Keratinocyte (primary cell): ENCODE results near the gene ASCC3.

Experiments used
- EZH2 ChIP-seq: IDR thresholded peaks from one replicate; pipeline ENCODE4 v1.6.1; 2012; ENCODE audit warnings: inconsistent platforms, mild to moderate bottlenecking, low read length, moderate library complexity
- TF ChIP-seq, protein P1 (sequence below), 3 experiments: IDR thresholded peaks in 1 of 3; conservative IDR thresholded peaks in 1 of 3; optimal IDR thresholded peaks in 1 of 3; 2 replicates in 2 of 3; 3 replicates in 1 of 3; pipeline versions ENCODE3 to v1.5.1; 2011; ENCODE audit warnings: low read length in 3 of 3, mild to moderate bottlenecking in 3 of 3, moderate library complexity in 2 of 3, control low read depth in 1 of 3, inconsistent platforms in 1 of 3; ENCODE audit not compliant: insufficient read depth in 2 of 3; ENCODE audit errors: extremely low read depth in 1 of 3

DNA sequence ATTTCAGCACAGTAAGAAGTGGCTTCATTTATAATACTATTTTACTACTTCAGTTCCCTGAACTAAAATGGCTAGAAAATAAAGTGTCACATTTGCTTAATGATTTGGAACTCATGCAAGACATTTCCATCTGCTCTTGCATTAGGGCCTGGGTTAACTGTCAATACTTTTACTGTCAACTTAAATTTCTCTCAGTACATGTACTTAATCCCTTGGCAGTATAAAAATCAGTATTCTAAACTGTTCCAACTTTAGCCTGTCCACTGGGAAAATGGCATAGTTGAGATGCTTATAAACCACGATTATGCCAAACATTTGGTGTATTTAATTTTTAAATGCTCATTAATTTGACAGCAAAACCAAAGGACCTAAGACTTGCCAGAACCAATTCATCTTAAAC is 154.5 kb downstream of the ASCC3 start:
- TF ChIP-seq, protein P1, sequence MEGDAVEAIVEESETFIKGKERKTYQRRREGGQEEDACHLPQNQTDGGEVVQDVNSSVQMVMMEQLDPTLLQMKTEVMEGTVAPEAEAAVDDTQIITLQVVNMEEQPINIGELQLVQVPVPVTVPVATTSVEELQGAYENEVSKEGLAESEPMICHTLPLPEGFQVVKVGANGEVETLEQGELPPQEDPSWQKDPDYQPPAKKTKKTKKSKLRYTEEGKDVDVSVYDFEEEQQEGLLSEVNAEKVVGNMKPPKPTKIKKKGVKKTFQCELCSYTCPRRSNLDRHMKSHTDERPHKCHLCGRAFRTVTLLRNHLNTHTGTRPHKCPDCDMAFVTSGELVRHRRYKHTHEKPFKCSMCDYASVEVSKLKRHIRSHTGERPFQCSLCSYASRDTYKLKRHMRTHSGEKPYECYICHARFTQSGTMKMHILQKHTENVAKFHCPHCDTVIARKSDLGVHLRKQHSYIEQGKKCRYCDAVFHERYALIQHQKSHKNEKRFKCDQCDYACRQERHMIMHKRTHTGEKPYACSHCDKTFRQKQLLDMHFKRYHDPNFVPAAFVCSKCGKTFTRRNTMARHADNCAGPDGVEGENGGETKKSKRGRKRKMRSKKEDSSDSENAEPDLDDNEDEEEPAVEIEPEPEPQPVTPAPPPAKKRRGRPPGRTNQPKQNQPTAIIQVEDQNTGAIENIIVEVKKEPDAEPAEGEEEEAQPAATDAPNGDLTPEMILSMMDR (optimal IDR thresholded peaks at IDR 0.05 in 1 of 3, IDR thresholded peaks at IDR 0.05 in 1 of 3, conservative IDR thresholded peaks at IDR 0.05 in 1 of 3; ENCODE audit: extremely low read depth in 1 of 3, insufficient read depth in 2 of 3, low read length in 3 of 3): no peak
- no peak for TF ChIP-seq EZH2
